ENCODE data around the gene CTXN1. TPM values are rescaled to one million over a fixed set of nuclear protein-coding genes. Genes with fewer than 3 reads are reported as not detected.
"Not testable (repeated sequence)": the region's sequence is repeated elsewhere in the genome, so short reads cannot be mapped to it uniquely, and the experiment has no call there.

The CTXN1 gene
- total RNA-seq, 2 donors from 2014 or later: 5.0 to 37.1 TPM

- Histone ChIP-seq H3K4me3 (no peak overlapping the region), H3K27me3 (replicated peaks; ENCODE audit: insufficient read depth) (no peaks in the 10 kb centered on the region), H3K4me1 (replicated peaks) (no peaks in the 10 kb centered on the region), H3K36me3 (no peaks in the 10 kb centered on the region), H3K27ac (no peak overlapping the region), H3K9me3 (no peaks in the 10 kb centered on the region)
- TF ChIP-seq POLR2AphosphoS5 (IDR thresholded peaks at IDR 0.05): no peak
- no peak for TF ChIP-seq POLR2A (IDR thresholded peaks at IDR 0.05)
- no peak for TF ChIP-seq CTCF (IDR thresholded peaks at IDR 0.05)
- 79% methylated on average over 13 of the region's 13 CpGs for WGBS
- intact Hi-C loops (cut with DNase I): no loop called here
- no peak for DNase-seq (ENCODE audit: low spot score)
Observed at GRCh38 chr19:7961920-7962626, 36.1 kb upstream of the CTXN1 start.

GRCh38 chr19:7961082-7961481 lies 35.1 kb upstream of the CTXN1 start:
- intact Hi-C loops (cut with DNase I): not testable (repeated sequence)
- 91% methylated on average over 4 of the region's 4 CpGs for WGBS

GRCh38 chr19:7959211-7959610 lies 33.3 kb upstream of the CTXN1 start:
- H3K9me3 ChIP-seq: no peaks in the 10 kb centered on the region
- no peak for DNase-seq (ENCODE audit: low spot score)
- H3K36me3 ChIP-seq: no peaks in the 10 kb centered on the region
- H3K27ac ChIP-seq: no peak overlapping the region
- H3K27me3 ChIP-seq (replicated peaks; ENCODE audit: insufficient read depth): no peaks in the 10 kb centered on the region
- H3K4me1 ChIP-seq (replicated peaks): no peaks in the 10 kb centered on the region
- intact Hi-C loops (cut with DNase I): no loop called here
- no peak for TF ChIP-seq CTCF (IDR thresholded peaks at IDR 0.05)
- no peak for TF ChIP-seq POLR2AphosphoS5 (IDR thresholded peaks at IDR 0.05)
- no peak for TF ChIP-seq POLR2A (IDR thresholded peaks at IDR 0.05)
- no peak overlapping the region for H3K4me3 ChIP-seq
- WGBS: 58% methylated on average over 6 of the region's 6 CpGs

More at GRCh38 chr19:7961082-7961481, 35.1 kb upstream of the CTXN1 start:
- H3K27ac ChIP-seq; H3K36me3 ChIP-seq; DNase-seq (ENCODE audit: low spot score); H3K27me3 ChIP-seq (replicated peaks; ENCODE audit: insufficient read depth); H3K9me3 ChIP-seq; H3K4me1 ChIP-seq (replicated peaks); H3K4me3 ChIP-seq: not testable (repeated sequence)

GRCh38 chr19:7955696-7956095 lies 29.8 kb upstream of the CTXN1 start:
- intact Hi-C loops (cut with DNase I): no loop called here
- DNase-seq (ENCODE audit: low spot score): no peak
- Histone ChIP-seq H3K27me3 (replicated peaks; ENCODE audit: insufficient read depth) (no peaks in the 10 kb centered on the region), H3K36me3 (no peaks in the 10 kb centered on the region), H3K4me3 (no peak overlapping the region), H3K9me3 (no peaks in the 10 kb centered on the region), H3K4me1 (replicated peaks) (no peaks in the 10 kb centered on the region), H3K27ac (no peak overlapping the region)
- no peak for TF ChIP-seq CTCF (IDR thresholded peaks at IDR 0.05)
- no peak for TF ChIP-seq POLR2A (IDR thresholded peaks at IDR 0.05)
- TF ChIP-seq POLR2AphosphoS5 (IDR thresholded peaks at IDR 0.05): no peak
- 90% methylated on average over 11 of the region's 11 CpGs for WGBS

GRCh38 chr19:7953576-7953975 lies 27.6 kb upstream of the CTXN1 start:
- WGBS: 74% methylated on average over 7 of the region's 7 CpGs
- Histone ChIP-seq H3K36me3 (no peaks in the 10 kb centered on the region), H3K4me1 (replicated peaks) (no peaks in the 10 kb centered on the region), H3K9me3 (no peaks in the 10 kb centered on the region), H3K27ac (no peak overlapping the region), H3K4me3 (no peak overlapping the region), H3K27me3 (replicated peaks; ENCODE audit: insufficient read depth) (no peaks in the 10 kb centered on the region)
- no peak for TF ChIP-seq POLR2A (IDR thresholded peaks at IDR 0.05)
- no peak for TF ChIP-seq POLR2AphosphoS5 (IDR thresholded peaks at IDR 0.05)
- TF ChIP-seq CTCF (IDR thresholded peaks at IDR 0.05): no peak
- intact Hi-C loops (cut with DNase I): no loop called here
- no peak for DNase-seq (ENCODE audit: low spot score)

All from prostate gland (tissue), 2 donors.